SK-N-SH treated with all-trans-retinoic acid at 6 μM for 48 hours (cell line): Measurements from ENCODE around the gene DNAH11.

Source experiments
- ATAC-seq: fragments of 200-7000 bp; cut with Tn5 transposase; 3 replicates; pipeline ENCODE4 v1.9.1; 2020; ENCODE audit warnings: mild to moderate bottlenecking, moderate library complexity
- ARNTL ChIP-seq: fragments of 450-650 bp; formaldehyde crosslinking; IDR thresholded peaks from 2 replicates; pipeline ENCODE4 v1.5.0; 2020; ENCODE audit warnings: low read depth, mild to moderate bottlenecking, moderate library complexity, borderline replicate concordance
- BACH2 ChIP-seq: fragments of 250-450 bp; sonication (Bioruptor Pico); IDR thresholded peaks from 2 replicates; pipeline ENCODE4 v1.9.0; 2021; ENCODE audit warnings: mild to moderate bottlenecking, borderline replicate concordance
- CREB5 ChIP-seq: fragments of 250-450 bp; sonication (Bioruptor Pico); IDR thresholded peaks from 2 replicates; pipeline ENCODE4 v1.5.1; 2020; ENCODE audit warnings: low read depth, mild to moderate bottlenecking, moderate library complexity
- CSDC2 ChIP-seq: fragments of 250-450 bp; sonication (Bioruptor Pico); IDR thresholded peaks from 2 replicates; pipeline ENCODE4 v1.5.0; 2020; ENCODE audit warnings: mild to moderate bottlenecking, moderate library complexity
- CSRNP3 ChIP-seq: fragments of 250-450 bp; sonication (Bioruptor Pico); IDR thresholded peaks from 2 replicates; pipeline ENCODE4 v1.5.1; 2021; ENCODE audit warnings: mild to moderate bottlenecking, moderate library complexity
- ISL1 ChIP-seq: fragments of 250-450 bp; sonication (Bioruptor Pico); IDR thresholded peaks from 2 replicates; pipeline ENCODE4 v2.1.2; 2022; ENCODE audit warnings: mild to moderate bottlenecking, moderate library complexity
- OSR1 ChIP-seq: fragments of 250-450 bp; sonication (Bioruptor Pico); IDR thresholded peaks from 2 replicates; pipeline ENCODE4 v1.8.0; 2022; ENCODE audit warnings: moderate library complexity, mild to moderate bottlenecking, inconsistent platforms
- PATZ1 ChIP-seq: fragments of 250-450 bp; sonication (Bioruptor Pico); IDR thresholded peaks from 2 replicates; pipeline ENCODE4 v1.8.0; 2020; ENCODE audit warnings: mild to moderate bottlenecking, moderate library complexity, borderline replicate concordance
- POU6F1 ChIP-seq: fragments of 250-450 bp; sonication (Bioruptor Pico); IDR thresholded peaks from 2 replicates; pipeline ENCODE4 v1.8.0; 2021; ENCODE audit warnings: low read depth, mild to moderate bottlenecking, moderate library complexity, borderline replicate concordance
- PPARA ChIP-seq: fragments of 250-450 bp; sonication (Bioruptor Pico); IDR thresholded peaks from 2 replicates; pipeline ENCODE4 v1.5.0; 2020; ENCODE audit warnings: mild to moderate bottlenecking, borderline replicate concordance
- RARB ChIP-seq: fragments of 250-450 bp; sonication (Bioruptor Pico); IDR thresholded peaks from 2 replicates; pipeline ENCODE4 v1.8.0; 2021; ENCODE audit warnings: mild to moderate bottlenecking, moderate library complexity
- SNAI2 ChIP-seq: fragments of 250-450 bp; sonication (Bioruptor Pico); IDR thresholded peaks from 2 replicates; pipeline ENCODE4 v1.5.0; 2020; ENCODE audit warnings: mild to moderate bottlenecking, moderate library complexity
- TCF4 ChIP-seq: fragments of 250-450 bp; sonication (Bioruptor Pico); IDR thresholded peaks from 2 replicates; pipeline ENCODE4 v1.8.0; 2021; ENCODE audit warnings: mild to moderate bottlenecking, moderate library complexity, borderline replicate concordance
- TOX ChIP-seq: fragments of 250-450 bp; sonication (Bioruptor Pico); IDR thresholded peaks from 2 replicates; pipeline ENCODE4 v1.8.0; 2021; ENCODE audit warnings: mild to moderate bottlenecking, moderate library complexity, borderline replicate concordance
- TSHZ2 ChIP-seq: fragments of 250-450 bp; sonication (Bioruptor Pico); IDR thresholded peaks from 2 replicates; pipeline ENCODE4 v1.5.0; 2020; ENCODE audit warnings: mild to moderate bottlenecking, moderate library complexity
- ZC3H10 ChIP-seq: fragments of 250-450 bp; sonication (Bioruptor Pico); IDR thresholded peaks from 2 replicates; pipeline ENCODE4 v1.5.1; 2021; ENCODE audit warnings: mild to moderate bottlenecking, moderate library complexity
- ZFP3 ChIP-seq: fragments of 250-450 bp; sonication (Bioruptor Pico); IDR thresholded peaks from 2 replicates; pipeline ENCODE4 v1.5.0; 2020; ENCODE audit warnings: mild to moderate bottlenecking, moderate library complexity
- ZFP30 ChIP-seq: fragments of 450-650 bp; formaldehyde crosslinking; IDR thresholded peaks from 2 replicates; pipeline ENCODE4 v1.5.0; 2022; ENCODE audit warnings: mild to moderate bottlenecking, moderate library complexity
- ZNF565 ChIP-seq: fragments of 450-650 bp; formaldehyde crosslinking; conservative IDR thresholded peaks from 2 replicates; pipeline ENCODE4 v1.5.0; 2020; ENCODE audit warnings: low read depth, mild to moderate bottlenecking, moderate library complexity
- ZNF8 ChIP-seq: fragments of 450-650 bp; formaldehyde crosslinking; IDR thresholded peaks from 2 replicates; pipeline ENCODE4 v1.5.0; 2020; ENCODE audit warnings: mild to moderate bottlenecking, moderate library complexity

The DNAH11 gene

GRCh38 chr7:21495731-21496130, 47.1 kb upstream of the DNAH11 start (continued):
- no peak for TF ChIP-seq ZNF8 (CRISPR knock-in tag)
- TF ChIP-seq ZFP30: no peak
- no peak for TF ChIP-seq SNAI2 (CRISPR knock-in tag)
- no peak for TF ChIP-seq RARB (CRISPR knock-in tag)

GRCh38 chr7:21497072-21497471, 45.8 kb upstream of the DNAH11 start:
- no peak for TF ChIP-seq ZNF8 (CRISPR knock-in tag)
- TF ChIP-seq TCF4 (CRISPR knock-in tag): no peak
- no peak for TF ChIP-seq TOX (CRISPR knock-in tag)
- no peak for TF ChIP-seq ARNTL (CRISPR knock-in tag)
- TF ChIP-seq CREB5 (CRISPR knock-in tag): no peak
- TF ChIP-seq ISL1 (CRISPR knock-in tag): no peak
- no peak for TF ChIP-seq PATZ1 (CRISPR knock-in tag)
- TF ChIP-seq SNAI2 (CRISPR knock-in tag): no peak
- TF ChIP-seq ZFP3 (CRISPR knock-in tag): no peak
- TF ChIP-seq ZC3H10 (CRISPR knock-in tag): no peak
- TF ChIP-seq ZFP30: no peak
- no peak for TF ChIP-seq OSR1
- no peak for TF ChIP-seq PPARA
- no peak for TF ChIP-seq CSRNP3 (CRISPR knock-in tag)
- TF ChIP-seq BACH2: no peak
- TF ChIP-seq CSDC2 (CRISPR knock-in tag): no peak
- TF ChIP-seq POU6F1 (CRISPR knock-in tag): no peak
- TF ChIP-seq RARB (CRISPR knock-in tag): no peak
- no peak for TF ChIP-seq TSHZ2 (CRISPR knock-in tag)
- no peak for ATAC-seq

- TF ChIP-seq ZNF8 (CRISPR knock-in tag) (no peak), ISL1 (CRISPR knock-in tag) (peak; percentile 71), ZNF565 (CRISPR knock-in tag) (no peak), ARNTL (CRISPR knock-in tag) (no peak), ZFP3 (CRISPR knock-in tag) (no peak), SNAI2 (CRISPR knock-in tag) (no peak)
- TF ChIP-seq, all 23 proteins: peak for 1
Measured at GRCh38 chr7:21500117-21500832, 42.6 kb upstream of the DNAH11 start.

More at GRCh38 chr7:21500117-21500832, 42.6 kb upstream of the DNAH11 start:
- ATAC-seq: no peak
